Activated T-helper 1 cell treated with anti-CD3 and anti-CD28 coated beads, Interleukin-12 subunit alpha, Interleukin-12 subunit beta, Interleukin-2, Interleukin-4 antibody, amounts not matched to agents 30 ng/mL and 10 ng/mL and 1 ng/mL, durations not matched to agents 14 hours and 24 hours and 36 hours (primary cell): ENCODE measurements around the gene RPL4. TPM values are rescaled to one million over a fixed set of nuclear protein-coding genes. Genes with fewer than 3 reads are reported as not detected.
"Not testable (repeated sequence)": the region's sequence is repeated elsewhere in the genome, so short reads cannot be mapped to it uniquely, and the experiment has no call there.

ENCODE experiments used
- DNase-seq: peaks from one replicate; pipeline ENCODE4 v3.0.0; 2021; ENCODE audit warnings: low spot score
- H3K27ac Mint-ChIP-seq: one replicate; pipeline ENCODE4 v1.8.0; 2021; ENCODE audit warnings: mild to moderate bottlenecking, mixed read lengths
- H3K27me3 Mint-ChIP-seq: one replicate; pipeline ENCODE4 v1.8.0; 2022; ENCODE audit warnings: mild to moderate bottlenecking, moderate library complexity, mixed read lengths; ENCODE audit not compliant: insufficient read depth
- H3K36me3 Mint-ChIP-seq: one replicate; pipeline ENCODE4 v1.8.0; 2021; ENCODE audit warnings: low read depth, mixed read lengths
- H3K4me1 Mint-ChIP-seq: one replicate; pipeline ENCODE4 v1.8.0; 2021; ENCODE audit warnings: low read depth, mixed read lengths
- H3K4me3 Mint-ChIP-seq: one replicate; pipeline ENCODE4 v1.8.0; 2021; ENCODE audit warnings: mild to moderate bottlenecking, moderate library complexity, mixed read lengths
- H3K9me3 Mint-ChIP-seq: one replicate; pipeline ENCODE4 v1.8.0; 2021; ENCODE audit warnings: mixed read lengths
- intact Hi-C: fragments of 100-400 bp; cut with micrococcal nuclease; formaldehyde crosslinking; loops from one replicate; pipeline ENCODE4 v1.15.1; 2024
- total RNA-seq: library from RNA; stranded (reverse); gene quantifications from 2 replicates; pipeline ENCODE4 v1.2.3, GENCODE V29; 2022

Gene RPL4
- total RNA-seq, 1 donor from 2014 or later: 3,091 TPM

DNA sequence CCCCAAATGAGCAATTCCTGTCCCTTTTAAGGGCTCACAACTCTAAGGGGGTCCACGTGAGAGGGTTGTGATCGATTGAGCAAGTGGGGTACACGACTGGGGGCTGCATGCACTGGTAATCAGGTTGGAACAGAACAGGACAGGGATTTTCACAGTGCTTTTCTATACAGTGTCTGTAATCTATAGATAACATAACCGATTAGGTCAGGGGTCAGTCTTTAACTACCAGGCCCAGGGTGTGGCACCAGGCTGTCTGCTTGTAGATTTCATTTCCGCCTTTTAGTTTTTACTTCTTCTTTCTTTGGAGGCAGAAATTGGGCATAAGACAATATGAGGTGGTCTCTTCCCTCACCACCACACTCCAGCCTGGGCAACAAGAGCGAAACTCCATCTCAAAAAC, 39.4 kb downstream of the RPL4 start:
- H3K27ac Mint-ChIP-seq, H3K4me3 Mint-ChIP-seq, H3K4me1 Mint-ChIP-seq, H3K9me3 Mint-ChIP-seq, H3K27me3 Mint-ChIP-seq, intact Hi-C loops, DNase-seq: not testable (repeated sequence)
- H3K36me3 Mint-ChIP-seq: peaks cover 14% of the 10 kb centered on the region

DNA sequence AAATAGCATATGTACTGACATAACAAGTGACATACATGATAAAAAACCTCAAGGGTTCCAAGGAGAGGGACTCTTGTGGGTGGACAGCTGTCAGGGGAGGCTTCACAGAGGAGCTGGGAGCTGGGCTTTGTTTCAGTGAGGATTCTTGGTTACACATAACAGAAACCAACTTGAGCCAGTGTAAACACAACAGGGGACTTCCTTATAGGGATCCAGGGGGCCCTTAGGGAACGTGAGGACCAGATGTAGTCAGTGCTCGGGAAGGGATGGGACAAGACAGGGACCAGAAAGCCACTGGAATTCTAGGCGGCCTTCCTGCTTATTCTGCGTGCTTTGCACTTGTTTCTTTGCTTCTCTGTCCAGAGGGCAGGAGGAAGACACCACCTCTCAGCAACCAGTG, 42.0 kb downstream of the RPL4 start:
- no peak for DNase-seq
- peaks cover 19% of the 10 kb centered on the region for H3K36me3 Mint-ChIP-seq
- H3K4me3 Mint-ChIP-seq: no peak overlapping the region
- H3K27me3 Mint-ChIP-seq: no peaks in the 10 kb centered on the region
- H3K9me3 Mint-ChIP-seq: no peaks in the 10 kb centered on the region
- H3K27ac Mint-ChIP-seq: no peak overlapping the region
- intact Hi-C loops: no loop called here
- H3K4me1 Mint-ChIP-seq: peaks cover 11% of the 10 kb centered on the region

DNA sequence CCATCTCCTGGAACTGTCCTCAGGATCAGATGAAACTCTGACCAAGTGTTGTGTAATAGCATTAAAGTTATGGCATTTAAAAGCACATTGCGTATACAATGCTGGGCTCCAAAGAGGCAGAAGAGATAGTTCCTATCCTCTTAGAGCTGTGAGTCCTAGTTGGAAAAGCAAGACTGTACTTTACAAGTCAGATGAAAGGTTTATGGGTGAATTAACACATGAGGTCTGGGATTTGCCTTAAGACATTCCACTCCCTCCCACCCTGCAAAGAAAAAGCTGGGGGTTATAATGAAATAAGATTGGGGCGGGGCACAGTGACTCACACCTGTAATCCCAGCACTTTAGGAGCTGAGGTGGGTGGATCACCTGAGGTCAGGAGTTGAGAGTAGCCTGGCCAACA, 42.7 kb downstream of the RPL4 start:
- Mint-ChIP-seq H3K9me3 (no peaks in the 10 kb centered on the region), H3K4me3 (no peak overlapping the region), H3K36me3 (peaks cover 19% of the 10 kb centered on the region), H3K4me1 (peaks cover 11% of the 10 kb centered on the region), H3K27ac (no peak overlapping the region), H3K27me3 (no peaks in the 10 kb centered on the region)
- intact Hi-C loops: no loop called here
- DNase-seq: no peak

DNA sequence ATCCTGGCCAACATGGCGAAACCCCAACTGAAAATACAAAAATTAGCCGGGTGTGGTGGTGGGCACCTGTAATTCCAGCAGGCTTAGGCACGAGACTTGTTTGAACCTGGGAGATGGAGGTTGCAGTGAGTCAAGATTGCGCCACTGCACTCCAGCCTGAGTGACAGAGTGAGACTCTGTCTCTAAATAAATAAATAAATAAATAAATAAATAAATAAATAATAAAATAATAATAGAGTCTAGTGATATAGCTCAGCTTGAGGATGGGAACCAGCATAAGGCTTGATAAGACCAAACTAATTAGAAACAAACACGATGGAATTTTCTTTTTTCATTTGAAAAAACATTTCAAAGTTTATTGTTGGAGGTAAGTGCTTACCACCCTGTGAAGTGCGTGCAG, 43.4 kb downstream of the RPL4 start:
- H3K27me3 Mint-ChIP-seq, DNase-seq, H3K27ac Mint-ChIP-seq, intact Hi-C loops, H3K9me3 Mint-ChIP-seq, H3K4me3 Mint-ChIP-seq: not testable (repeated sequence)
- H3K36me3 Mint-ChIP-seq: peaks cover 21% of the 10 kb centered on the region
- H3K4me1 Mint-ChIP-seq: peaks cover 11% of the 10 kb centered on the region

DNA sequence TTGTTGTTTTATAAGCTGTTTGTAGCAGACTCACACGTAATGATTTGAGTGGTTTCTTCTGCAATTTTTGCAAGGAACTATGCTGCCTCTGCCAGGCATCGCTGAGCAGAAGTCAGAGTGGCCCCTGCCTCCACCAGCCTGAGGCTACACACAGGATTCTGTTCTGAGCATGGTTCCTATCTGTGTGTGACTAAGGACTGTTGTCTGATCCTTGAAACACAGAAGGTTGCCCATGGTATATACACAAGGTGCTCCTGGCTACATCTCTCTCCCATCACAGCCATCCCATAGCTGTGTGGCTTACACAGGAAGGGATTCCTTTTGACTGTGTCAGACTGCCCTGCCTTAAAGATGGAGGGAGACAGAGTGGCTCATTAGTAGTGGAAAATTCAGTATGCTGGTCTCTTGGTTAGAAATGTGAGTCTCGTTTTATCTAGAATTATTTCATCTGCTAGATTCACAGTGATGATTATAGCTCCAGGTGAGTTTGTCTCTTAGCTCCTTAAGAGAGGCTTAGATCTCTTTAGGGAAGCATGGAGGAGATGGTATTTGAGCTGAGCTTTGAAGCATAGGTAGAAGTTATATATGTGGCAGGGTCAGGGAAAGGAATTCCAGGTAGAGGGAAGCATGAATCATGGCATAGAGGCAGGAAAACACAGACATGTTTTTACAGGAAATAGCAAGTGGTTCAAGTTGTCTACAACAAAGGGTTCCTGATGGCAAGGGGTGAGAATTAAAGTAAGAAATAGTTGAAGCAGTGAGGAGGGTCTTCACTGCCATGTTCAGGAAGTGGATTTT, 44.6 kb downstream of the RPL4 start:
- intact Hi-C loops: no loop called here
- Mint-ChIP-seq H3K4me1 (peaks cover 11% of the 10 kb centered on the region), H3K27me3 (no peaks in the 10 kb centered on the region), H3K4me3 (no peak overlapping the region), H3K9me3 (no peaks in the 10 kb centered on the region), H3K27ac (peak overlapping the region; percentile 16), H3K36me3 (peaks cover 24% of the 10 kb centered on the region)
- DNase-seq: no peak

DNA sequence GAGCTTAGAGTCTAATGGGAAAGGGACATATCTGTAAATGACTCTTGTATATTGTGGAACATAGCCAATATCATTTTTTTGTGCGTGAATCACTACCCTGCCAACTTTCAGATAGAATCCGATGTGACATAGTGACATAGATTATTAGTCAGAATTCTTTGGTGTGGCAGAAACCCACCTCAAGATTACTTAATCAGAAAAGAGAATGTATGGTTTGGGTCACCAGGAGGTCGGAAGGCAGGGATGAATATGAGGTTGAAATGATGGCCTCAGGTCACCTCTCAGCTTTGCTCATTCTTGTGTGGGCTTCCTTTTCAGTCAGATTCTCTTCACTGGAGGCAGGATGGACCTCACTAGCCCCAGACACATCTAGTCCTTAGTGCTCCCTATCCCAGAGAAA, 48.4 kb downstream of the RPL4 start:
- H3K4me1 Mint-ChIP-seq: peaks cover 11% of the 10 kb centered on the region
- no peaks in the 10 kb centered on the region for H3K27me3 Mint-ChIP-seq
- H3K4me3 Mint-ChIP-seq: no peak overlapping the region
- no peaks in the 10 kb centered on the region for H3K9me3 Mint-ChIP-seq
- no peak for DNase-seq
- H3K36me3 Mint-ChIP-seq: peaks cover 21% of the 10 kb centered on the region
- H3K27ac Mint-ChIP-seq: no peak overlapping the region
- intact Hi-C loops: no loop called here

DNA sequence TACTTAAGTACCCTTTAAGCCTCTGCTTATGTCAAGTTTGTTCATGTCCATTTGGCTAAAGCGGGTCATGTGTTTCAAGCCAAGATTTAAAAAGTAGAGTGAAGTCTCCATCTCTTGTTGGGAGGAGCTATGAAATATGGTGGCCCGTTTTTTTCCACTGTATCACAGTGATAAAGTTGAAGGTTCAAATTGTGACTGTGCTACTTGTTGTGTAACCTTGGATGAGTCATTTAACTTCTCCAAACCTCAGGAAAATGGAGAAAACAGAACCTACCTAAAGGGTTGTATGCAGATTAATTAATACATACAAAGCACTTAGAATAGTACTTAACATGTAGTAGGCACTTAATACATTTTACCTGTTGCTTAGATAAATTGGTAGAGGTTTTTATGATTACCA, 50.5 kb downstream of the RPL4 start:
- H3K4me1 Mint-ChIP-seq: no peaks in the 10 kb centered on the region
- peaks cover 15% of the 10 kb centered on the region for H3K36me3 Mint-ChIP-seq
- no peaks in the 10 kb centered on the region for H3K9me3 Mint-ChIP-seq
- H3K27ac Mint-ChIP-seq: no peak overlapping the region
- intact Hi-C loops: no loop called here
- no peak overlapping the region for H3K4me3 Mint-ChIP-seq
- no peaks in the 10 kb centered on the region for H3K27me3 Mint-ChIP-seq
- no peak for DNase-seq

DNA sequence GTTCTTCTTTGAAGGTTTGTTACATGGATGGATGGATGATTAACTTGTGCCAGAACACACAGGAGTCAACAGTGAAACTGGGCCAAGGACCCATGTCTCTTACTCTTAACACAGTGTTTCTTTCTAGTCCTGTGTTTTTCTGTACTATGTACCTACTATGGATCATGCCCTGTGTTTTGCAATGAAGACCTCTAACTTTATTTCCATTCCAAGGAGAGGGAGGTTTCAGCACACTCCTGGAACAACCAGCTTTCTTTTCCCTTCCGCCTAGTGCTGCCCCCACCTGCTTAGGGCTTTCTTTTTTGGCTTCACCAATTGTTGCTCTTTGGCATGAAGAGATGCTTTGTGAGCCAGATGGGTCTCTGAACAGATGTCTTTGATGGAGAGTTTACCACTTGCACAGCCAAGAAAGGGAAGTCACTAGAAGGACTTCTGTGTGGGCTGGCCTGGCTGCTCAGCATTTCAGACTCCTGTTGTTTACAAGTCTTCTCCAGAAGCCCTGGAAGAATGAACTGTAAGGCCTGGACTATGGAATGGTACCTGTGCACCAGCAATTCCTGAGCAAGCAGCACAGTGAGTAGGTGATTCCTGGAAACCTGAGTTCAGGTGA, 51.6 kb downstream of the RPL4 start:
- no peak for DNase-seq
- Mint-ChIP-seq H3K9me3 (peaks cover 2% of the 10 kb centered on the region), H3K27ac (no peak overlapping the region), H3K36me3 (peaks cover 17% of the 10 kb centered on the region), H3K4me3 (no peak overlapping the region), H3K27me3 (no peaks in the 10 kb centered on the region), H3K4me1 (no peaks in the 10 kb centered on the region)
- intact Hi-C loops: no loop called here

DNA sequence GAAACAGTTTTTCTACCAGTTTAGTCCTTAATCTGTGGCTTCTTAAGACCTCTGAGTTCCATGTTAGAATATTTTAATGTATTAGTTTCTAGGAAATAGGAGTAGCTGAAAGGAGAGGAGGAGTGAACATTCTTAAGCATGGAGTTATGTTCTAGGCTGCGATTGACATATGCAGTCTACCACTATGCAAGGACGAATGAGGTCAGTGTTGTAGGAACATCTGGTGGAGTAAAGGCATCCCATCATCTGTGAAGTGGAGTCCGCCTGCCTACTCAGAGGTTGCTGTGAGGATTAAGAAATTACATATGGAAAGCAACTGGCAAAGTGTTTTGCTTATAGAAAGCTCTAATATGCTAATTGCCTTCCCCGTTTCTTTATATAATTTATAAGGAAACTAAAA, 52.2 kb downstream of the RPL4 start:
- H3K27ac Mint-ChIP-seq: no peak overlapping the region
- intact Hi-C loops: no loop called here
- H3K4me3 Mint-ChIP-seq: no peak overlapping the region
- no peak for DNase-seq
- H3K4me1 Mint-ChIP-seq: no peaks in the 10 kb centered on the region
- H3K27me3 Mint-ChIP-seq: no peaks in the 10 kb centered on the region
- H3K36me3 Mint-ChIP-seq: peaks cover 21% of the 10 kb centered on the region
- peaks cover 3% of the 10 kb centered on the region for H3K9me3 Mint-ChIP-seq

Other genes starting within 250 kb of the RPL4 start
- gene DIS3L, start 211.3 kb downstream of the RPL4 start, total RNA-seq: 47.7 and 56.0 TPM in 2 replicates
- gene TIPIN, start 148.2 kb downstream of the RPL4 start, total RNA-seq: 49.2 and 56.0 TPM in 2 replicates
- 82.5 and 86.6 TPM in 2 replicates for gene MAP2K1, start 117.9 kb downstream of the RPL4 start, total RNA-seq
- 37.3 and 39.0 TPM in 2 replicates for gene SNAPC5, start 7.1 kb downstream of the RPL4 start, total RNA-seq
- 37.5 and 42.2 TPM in 2 replicates for gene ZWILCH, start 471 bp upstream of the RPL4 start, total RNA-seq
- not detected in 2 replicates for gene LCTL, start 61.1 kb upstream of the RPL4 start, total RNA-seq
- 0.34 and 0.83 TPM in 2 replicates for gene SMAD6, start 197.4 kb upstream of the RPL4 start, total RNA-seq